ENCODE data around the gene LEP.

- TF ChIP-seq, protein P1, sequence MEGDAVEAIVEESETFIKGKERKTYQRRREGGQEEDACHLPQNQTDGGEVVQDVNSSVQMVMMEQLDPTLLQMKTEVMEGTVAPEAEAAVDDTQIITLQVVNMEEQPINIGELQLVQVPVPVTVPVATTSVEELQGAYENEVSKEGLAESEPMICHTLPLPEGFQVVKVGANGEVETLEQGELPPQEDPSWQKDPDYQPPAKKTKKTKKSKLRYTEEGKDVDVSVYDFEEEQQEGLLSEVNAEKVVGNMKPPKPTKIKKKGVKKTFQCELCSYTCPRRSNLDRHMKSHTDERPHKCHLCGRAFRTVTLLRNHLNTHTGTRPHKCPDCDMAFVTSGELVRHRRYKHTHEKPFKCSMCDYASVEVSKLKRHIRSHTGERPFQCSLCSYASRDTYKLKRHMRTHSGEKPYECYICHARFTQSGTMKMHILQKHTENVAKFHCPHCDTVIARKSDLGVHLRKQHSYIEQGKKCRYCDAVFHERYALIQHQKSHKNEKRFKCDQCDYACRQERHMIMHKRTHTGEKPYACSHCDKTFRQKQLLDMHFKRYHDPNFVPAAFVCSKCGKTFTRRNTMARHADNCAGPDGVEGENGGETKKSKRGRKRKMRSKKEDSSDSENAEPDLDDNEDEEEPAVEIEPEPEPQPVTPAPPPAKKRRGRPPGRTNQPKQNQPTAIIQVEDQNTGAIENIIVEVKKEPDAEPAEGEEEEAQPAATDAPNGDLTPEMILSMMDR (IDR thresholded peaks at IDR 0.05; ENCODE audit: low read depth, low read length) = no peak
- TF ChIP-seq EZH2phosphoT487 (IDR thresholded peaks at IDR 0.05; ENCODE audit: low read depth) = no peak
Measured at GRCh38 chr7:128200376-128200775, 40.7 kb upstream of the LEP start.
